NCI-H187 treated with DMSO at 0.1 percent for 48 hours (cell line): ENCODE results near the gene WSB2.

Source experiments
- DNase-seq: peaks from one replicate; lab custom pipeline; 2025; lab: John Stamatoyannopoulos, UW

The WSB2 gene

DNA sequence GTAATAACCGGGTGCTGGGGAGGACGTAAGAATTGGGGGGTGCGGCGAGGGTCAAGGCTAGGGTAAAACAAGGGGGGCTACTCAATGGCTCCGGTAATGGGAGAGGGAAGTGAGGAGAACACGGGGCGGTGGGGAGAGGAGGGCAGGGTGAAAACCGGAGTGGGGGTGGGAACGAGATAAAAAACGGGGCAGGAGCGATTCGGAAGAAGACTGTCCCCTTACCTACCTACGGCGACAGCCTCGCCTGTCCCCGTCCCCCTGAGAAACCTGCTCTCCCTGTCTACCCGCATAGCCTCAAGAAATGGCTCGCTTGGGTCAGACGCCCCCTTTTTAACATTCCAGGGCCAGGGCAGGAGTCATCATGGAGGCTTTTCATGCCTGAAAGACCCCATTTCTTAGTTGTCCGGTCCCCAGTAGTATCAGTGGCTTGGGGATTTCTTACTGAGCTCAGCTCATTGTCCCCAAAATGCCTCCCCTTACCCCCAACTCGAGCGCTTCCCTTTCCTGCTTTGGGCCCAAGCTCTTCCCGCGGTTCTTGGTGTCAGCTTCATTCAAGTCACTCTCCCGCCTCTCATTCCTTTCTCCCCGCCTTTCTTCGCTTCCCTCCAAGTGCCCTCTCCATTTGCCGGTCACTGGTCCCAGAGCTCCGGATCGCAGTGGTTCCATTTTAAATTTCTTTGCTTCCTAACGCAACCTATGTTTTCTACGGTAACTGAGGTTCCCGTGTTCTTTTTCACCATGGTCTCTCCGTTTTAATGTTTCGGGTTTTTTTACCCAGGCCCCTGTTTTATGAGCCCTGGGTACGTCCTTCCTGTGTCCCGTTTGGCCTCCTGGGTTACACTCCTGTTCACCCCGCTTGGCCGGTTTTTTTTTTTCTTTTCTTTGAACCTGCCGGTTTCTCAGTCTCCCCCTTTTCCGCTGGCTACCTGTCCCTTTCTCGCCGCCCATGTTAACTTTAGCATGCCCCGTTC is 1.2 kb upstream of the WSB2 start:
- peak; percentile 20 for DNase-seq

DNA sequence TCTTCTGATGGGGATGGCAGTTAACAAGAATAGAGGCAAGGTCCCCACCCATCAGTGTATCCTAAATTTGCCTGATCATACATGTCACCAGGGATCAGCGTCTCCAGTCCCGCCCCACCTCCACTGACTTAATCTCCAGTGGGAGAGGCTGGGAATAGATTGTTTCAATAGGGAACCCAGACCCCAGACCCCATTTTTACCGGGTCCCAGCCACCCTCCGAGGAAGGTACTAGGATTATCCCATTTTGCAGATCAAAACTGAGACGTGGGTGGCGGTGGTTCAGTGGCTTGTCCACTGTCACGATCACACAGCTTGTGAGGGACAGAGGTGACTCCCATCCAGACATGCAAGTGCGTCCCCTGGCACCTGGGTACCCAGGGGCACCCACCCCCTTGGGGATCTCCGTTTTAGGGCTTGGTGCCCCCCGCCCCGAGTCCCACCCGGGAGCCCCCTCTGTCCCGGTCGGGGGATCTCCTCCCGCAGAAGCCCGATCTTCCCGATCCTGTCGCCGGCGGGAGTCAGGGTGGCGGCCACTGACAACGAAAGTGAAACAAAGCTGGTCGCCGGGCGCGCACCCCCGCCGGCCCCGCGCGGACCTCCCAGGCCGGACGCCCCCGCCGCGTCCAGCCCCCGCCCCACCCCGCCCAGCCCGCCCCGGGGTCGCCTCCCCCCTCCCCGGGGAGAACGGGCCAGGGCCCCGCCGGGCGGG is 523 bp downstream of the WSB2 start:
- no peak for DNase-seq

- no peak for DNase-seq
These were observed 1.4 kb downstream of the WSB2 start for GRCh38 chr12:118059341-118060191.

DNA sequence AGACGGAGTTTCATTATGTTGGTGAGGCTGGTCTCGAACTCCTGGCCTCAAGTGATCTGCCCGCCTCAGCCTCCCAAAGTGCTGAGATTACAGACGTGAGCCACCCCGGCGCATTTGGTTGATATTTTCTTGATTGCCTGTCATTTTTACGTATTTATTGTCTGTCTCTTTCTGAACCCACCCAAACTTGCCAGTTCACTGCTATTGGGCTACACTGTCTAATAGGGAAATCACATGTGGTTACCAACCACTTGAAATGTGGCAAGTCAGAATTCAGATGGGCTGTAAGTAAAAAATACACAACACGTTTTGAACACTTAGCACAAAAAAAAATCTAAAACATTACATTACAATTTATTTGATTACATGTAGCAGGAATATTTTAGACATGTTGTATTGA is 2.1 kb downstream of the WSB2 start:
- no peak for DNase-seq

GRCh38 chr12:118058227-118058626 is 2.8 kb downstream of the WSB2 start:
- no peak for DNase-seq

DNA sequence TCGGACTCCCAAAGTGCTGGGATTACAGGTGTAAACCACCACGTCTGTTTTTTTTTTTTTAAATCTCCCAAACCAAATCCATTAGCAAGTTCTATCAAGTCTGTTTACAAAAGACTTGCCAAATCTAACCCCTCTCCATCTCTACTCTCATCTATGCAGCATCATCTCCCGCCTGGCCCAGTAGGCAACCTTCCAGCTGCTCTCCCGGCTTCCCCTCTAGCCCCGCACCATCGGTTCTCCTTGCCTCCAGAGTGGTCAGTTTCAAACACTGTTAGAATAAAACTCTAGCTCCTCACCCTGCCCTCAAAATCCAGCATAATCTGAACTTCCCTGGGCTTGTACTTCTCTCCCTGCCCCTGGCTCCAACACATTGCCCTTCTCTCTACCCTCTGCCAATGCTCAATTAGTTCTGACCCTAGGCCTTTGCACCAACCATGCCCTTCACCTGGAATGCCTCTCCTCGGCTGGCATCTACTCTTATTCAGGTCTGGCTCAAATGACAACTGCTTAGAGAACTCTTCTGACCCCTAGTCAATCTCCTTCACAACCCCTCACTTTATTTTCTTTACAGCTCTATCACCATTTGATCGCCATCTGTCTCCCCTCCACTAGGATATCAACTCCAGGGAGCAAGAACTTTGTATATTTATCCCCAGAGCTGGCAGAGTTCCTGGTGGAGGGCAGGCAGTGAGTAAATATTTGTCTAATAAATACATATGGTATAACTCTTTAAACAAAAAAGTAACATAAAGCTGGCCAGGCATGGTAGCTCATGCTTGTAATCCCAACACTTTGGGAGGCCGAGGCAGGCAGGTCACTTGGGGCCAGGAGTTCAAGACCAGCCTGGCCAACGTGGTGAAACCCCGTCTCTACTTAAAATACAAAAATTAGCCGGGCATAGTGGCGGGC is 4.9 kb downstream of the WSB2 start:
- DNase-seq = no peak

GRCh38 chr12:118055144-118055557 is 5.8 kb downstream of the WSB2 start:
- no peak for DNase-seq

- DNase-seq = no peak
These were observed 7.7 kb downstream of the WSB2 start for GRCh38 chr12:118053071-118053985.

DNA sequence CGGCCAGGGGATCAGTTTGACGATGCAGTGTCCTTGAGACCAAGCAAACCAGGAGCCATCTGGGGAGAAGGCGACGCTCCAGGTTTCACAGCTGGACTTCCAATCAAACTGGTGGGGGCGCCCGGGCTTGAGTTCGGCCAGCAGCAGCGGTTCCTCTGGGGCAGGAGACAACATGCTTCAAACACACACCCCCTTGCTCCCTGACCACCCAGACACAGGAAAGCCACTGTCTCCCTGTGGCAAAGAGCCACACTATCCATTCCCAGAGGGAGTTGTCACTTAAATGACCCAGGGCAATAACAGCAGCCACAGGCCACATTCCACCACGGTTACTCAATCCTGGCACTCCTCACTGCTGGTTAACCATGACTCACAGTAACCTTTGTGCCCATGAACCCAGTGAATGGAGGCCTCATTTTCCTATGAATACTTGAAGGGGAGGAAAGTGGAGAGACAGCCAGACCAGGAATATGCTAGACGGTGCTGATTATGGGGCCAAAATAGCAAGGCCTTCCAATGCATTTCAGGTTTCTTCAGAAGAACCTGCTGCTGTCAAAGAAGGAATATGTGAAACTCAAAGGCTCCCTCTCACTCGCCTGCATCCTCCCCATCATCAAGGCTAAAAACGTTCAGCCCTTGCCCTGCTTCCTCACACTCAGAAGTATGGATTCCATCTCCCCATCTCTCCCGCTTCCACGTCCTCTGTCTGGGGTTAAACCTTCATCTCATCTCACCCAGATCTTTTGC is 8.5 kb downstream of the WSB2 start:
- no peak for DNase-seq

DNA sequence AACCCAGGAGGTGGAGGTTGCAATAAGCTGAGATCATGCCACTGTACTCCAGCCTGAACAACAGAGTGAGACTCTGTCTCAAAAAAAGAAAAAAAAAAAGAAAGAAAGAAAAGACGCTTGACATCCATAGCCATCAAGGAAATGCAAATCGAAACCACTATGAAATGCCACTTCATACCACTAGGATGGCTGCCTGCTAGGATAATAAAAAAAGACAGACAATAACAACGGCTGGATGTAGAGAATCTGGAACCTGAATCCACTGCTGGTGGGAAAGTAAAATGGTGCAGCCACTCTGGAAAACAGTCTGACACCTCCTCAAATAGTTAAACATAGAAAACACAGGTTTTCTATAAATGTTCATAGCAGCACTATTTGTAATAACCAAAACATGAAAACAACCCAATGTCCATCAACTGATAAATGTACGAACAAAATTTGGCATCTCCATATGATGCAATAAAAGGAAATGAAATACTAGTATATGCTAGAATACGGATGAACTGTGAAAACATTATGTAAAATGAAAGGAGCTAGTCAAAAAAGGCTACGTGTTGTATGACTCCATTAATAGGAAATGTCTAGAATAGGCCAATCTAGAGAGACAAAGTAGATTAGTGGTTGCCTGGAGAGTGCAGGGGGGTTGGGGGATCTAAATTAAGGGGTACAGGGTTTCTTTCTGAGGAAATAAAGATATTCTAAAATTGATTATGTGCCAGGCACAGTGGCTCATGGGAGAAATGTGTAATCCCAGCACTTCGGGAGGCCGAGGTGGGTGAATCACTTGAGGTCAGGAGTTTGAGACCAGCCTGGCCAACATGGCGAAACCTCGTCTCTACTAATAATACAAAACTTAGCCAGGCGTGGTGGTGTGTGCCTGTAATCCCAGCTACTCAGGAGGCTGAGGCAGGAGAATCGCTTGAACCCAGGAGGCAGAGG is 9.7 kb downstream of the WSB2 start:
- no peak for DNase-seq

DNA sequence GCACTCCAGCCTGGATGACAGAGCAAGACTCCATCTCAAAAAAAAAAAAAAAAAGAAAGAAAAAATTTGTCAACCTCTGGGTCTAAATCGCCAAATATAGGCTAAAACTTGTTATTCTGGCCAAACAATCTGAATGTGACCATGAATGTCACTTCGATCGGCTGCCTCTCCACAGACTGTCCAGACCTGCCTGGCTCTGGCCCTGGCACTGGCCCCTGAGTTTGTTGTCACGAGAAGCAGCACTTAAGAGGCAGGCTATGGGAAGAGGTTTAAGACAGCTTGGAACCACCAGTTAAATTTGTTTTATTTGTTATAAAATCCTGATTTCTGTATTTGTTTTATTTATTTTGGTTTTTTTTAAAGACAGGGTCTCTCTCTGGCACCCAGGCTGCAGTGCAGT is 14.5 kb downstream of the WSB2 start:
- DNase-seq = no peak

DNA sequence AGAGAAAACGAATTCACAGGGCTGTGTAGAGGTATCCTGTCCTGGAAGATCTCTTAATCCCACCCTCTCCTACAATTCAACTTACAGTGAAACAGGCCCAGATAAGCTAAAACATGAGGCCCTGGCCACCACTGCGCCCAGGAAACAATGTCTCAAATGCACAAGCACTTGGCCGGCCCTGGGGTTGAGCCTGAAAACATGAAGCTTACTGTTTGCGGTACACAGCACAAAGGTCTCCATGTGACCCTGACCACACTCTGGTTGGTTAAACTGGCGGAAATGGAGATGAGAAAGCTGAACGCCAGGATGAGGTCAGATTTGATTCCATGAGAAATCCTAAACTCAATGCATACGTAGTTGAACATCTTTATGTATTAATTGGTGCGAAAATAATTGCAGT is 16.4 kb downstream of the WSB2 start:
- no peak for DNase-seq

- no peak for DNase-seq
These were observed 16.9 kb downstream of the WSB2 start for GRCh38 chr12:118044075-118044474.

DNA sequence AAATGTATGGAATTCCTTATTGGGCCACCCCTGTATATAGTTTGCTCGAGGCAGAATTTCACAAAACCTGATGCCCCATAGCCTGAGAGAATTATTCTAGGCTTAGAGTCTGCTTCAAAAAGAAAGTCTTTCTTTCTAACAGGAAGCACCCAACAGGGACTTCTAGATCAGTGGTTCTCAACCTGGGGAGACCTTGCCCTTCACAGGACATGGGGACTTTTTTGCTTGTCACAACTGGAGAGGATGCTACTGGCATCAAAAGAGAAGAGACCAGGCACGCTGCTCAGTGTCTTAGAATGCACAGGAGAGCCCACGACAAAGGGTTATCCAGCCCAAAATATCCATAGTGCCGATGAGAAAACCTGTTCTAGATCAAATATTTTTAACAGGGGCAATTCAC is 18.9 kb downstream of the WSB2 start:
- DNase-seq = no peak

DNA sequence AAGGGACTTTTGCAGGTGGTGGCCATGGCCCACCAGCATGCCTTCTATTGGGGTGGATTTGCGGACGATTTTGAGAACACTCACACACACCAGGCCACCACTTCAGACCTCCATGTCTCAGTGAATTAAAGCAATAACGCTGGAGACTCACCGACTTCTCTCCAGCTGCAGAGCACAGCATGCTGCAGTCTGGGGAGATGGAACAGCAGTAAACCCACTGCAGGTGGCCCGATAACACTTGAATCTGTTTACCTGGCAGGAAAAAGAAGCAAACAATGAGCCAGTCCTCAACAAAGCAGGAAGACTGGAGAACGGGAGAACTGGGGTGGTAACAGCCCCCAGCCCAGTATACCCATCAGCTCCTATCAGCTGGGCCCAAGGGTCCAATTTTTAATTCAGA is 22.8 kb downstream of the WSB2 start:
- peak; percentile 38 for DNase-seq

DNA sequence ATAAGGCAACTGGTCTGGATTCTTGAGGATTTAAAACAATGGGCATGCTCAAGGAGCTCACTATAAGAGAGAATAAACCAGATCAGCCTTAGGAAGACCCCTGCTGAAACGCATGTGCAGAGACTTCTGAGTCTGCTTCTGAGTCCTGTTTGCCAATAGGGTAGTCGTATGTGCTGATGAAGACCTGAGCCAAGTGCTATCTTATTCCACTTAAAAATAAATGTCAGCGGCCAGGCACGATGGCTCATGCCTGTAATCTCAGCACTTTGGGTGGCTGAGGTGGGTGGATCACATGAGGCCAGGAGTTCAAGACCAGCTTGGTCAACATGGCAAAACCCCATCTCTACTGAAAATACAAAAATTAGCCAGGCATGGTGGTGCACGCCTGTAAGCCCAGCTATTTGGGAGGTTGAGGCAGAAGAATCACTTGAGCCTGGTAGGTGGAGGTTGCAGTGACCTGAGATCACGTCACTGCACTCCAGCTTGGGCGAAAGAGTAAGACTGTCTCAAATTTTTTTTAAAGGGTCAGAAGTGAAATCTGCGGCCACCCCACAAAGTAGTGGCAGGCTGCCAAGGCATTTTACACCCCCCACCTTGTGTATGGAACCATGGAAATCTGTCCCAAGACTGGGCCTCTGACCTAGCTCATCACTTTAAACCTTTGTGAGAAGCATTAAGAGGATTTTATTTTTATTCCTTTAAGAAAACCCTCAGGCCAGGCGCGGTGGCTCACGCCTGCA is 24.1 kb downstream of the WSB2 start:
- DNase-seq = no peak

GRCh38 chr12:118035190-118036041 is 25.6 kb downstream of the WSB2 start:
- no peak for DNase-seq
